Measurements from ENCODE around the gene PAX5. TPM values are rescaled to one million over a fixed set of nuclear protein-coding genes. Genes with fewer than 3 reads are reported as not detected.

Gene PAX5
- total RNA-seq, 1 donor from 2014 or later = 0.18 TPM

GRCh38 chr9:36826581-36826980 is 207.5 kb downstream of the PAX5 start:
- ATAC-seq = no peak
- no peak for TF ChIP-seq CTCF (IDR thresholded peaks at IDR 0.05)
- Histone ChIP-seq H3K36me3 (no peaks in the 10 kb centered on the region), H3K27ac (no peak overlapping the region), H3K27me3 (ENCODE audit: low read depth) (peaks cover 10% of the 10 kb centered on the region), H3K9me3 (no peaks in the 10 kb centered on the region), H3K4me3 (no peak overlapping the region), H3K4me1 (no peaks in the 10 kb centered on the region)
- DNase-seq = no peak
- intact Hi-C loops (cut with DNase I) = no loop called here

DNA sequence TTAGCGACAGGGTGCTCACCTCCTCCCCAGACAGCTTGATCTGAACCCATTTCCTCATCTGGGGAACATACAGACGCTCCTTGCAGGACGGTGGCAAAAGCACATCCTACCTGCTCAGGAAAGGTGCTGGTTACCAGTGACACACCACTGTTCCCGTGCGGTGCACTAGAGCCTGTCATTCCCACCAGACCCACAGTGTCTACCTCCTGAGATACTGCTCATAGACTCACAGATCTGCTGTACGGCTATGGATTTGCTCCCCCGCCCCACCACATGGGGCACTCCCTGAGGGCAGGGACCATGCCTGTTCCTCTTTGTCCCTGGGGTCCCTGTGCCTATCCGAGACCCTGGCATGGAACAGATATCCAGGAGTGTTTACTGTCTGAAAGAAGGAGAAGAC is 208.9 kb downstream of the PAX5 start:
- ATAC-seq (no peak), DNase-seq (no peak)
- Histone ChIP-seq H3K4me3 (no peak overlapping the region), H3K27me3 (ENCODE audit: low read depth) (peaks cover 6% of the 10 kb centered on the region), H3K36me3 (no peaks in the 10 kb centered on the region), H3K27ac (no peak overlapping the region), H3K4me1 (no peaks in the 10 kb centered on the region), H3K9me3 (no peaks in the 10 kb centered on the region)
- no peak for TF ChIP-seq CTCF (IDR thresholded peaks at IDR 0.05)
- intact Hi-C loops (cut with DNase I) = no loop called here

- H3K36me3 ChIP-seq = no peaks in the 10 kb centered on the region
- no peaks in the 10 kb centered on the region for H3K9me3 ChIP-seq
- no peak for TF ChIP-seq CTCF (IDR thresholded peaks at IDR 0.05)
- H3K27ac ChIP-seq = no peak overlapping the region
- H3K27me3 ChIP-seq (ENCODE audit: low read depth) = peaks cover 16% of the 10 kb centered on the region
- no peak for ATAC-seq
- no peak for DNase-seq
- H3K4me1 ChIP-seq = no peaks in the 10 kb centered on the region
- intact Hi-C loops (cut with DNase I) = no loop called here
- no peak overlapping the region for H3K4me3 ChIP-seq
Observed at GRCh38 chr9:36823934-36824333, 210.1 kb downstream of the PAX5 start.

- Histone ChIP-seq H3K4me1 (no peaks in the 10 kb centered on the region), H3K4me3 (no peak overlapping the region), H3K36me3 (no peaks in the 10 kb centered on the region), H3K27me3 (ENCODE audit: low read depth) (peaks cover 21% of the 10 kb centered on the region), H3K27ac (no peak overlapping the region), H3K9me3 (no peaks in the 10 kb centered on the region)
- intact Hi-C loops (cut with DNase I) = no loop called here
- ATAC-seq = no peak
- DNase-seq = no peak
- no peak for TF ChIP-seq CTCF (IDR thresholded peaks at IDR 0.05)
Observed at GRCh38 chr9:36823466-36823865, 210.6 kb downstream of the PAX5 start.

GRCh38 chr9:36822201-36822600 is 211.9 kb downstream of the PAX5 start:
- Histone ChIP-seq H3K27me3 (ENCODE audit: low read depth) (peaks cover 34% of the 10 kb centered on the region), H3K4me3 (no peak overlapping the region), H3K27ac (no peak overlapping the region), H3K36me3 (no peaks in the 10 kb centered on the region), H3K4me1 (no peaks in the 10 kb centered on the region), H3K9me3 (no peaks in the 10 kb centered on the region)
- no peak for TF ChIP-seq CTCF (IDR thresholded peaks at IDR 0.05)
- ATAC-seq (no peak), DNase-seq (no peak)
- intact Hi-C loops (cut with DNase I) = no loop called here

DNA sequence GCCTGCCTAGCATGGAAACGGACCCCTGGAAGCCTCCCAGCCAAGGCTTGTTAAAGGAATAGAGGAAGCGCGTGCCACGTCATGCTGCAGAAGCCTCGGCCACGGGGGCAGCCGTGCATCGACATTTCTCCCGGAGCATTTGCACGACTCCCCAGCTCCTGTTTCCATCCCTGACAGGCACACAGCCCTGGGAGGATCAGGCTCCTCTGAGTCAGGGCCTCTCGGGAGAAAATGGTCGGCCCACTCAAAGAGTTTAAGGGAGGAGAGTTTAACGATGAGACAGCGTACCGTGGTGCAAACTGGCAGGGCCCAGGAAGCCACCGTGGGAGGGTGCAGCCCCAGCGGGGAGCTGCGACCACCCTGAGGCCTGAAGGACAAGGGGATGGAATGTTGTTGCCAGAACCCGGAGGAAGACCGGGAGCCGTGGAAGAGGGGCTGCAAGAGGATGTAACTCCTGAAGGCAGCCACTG is 213.6 kb downstream of the PAX5 start:
- intact Hi-C loops (cut with DNase I) = no loop called here
- Histone ChIP-seq H3K27ac (no peak overlapping the region), H3K9me3 (no peaks in the 10 kb centered on the region), H3K4me1 (no peaks in the 10 kb centered on the region), H3K36me3 (no peaks in the 10 kb centered on the region), H3K4me3 (no peak overlapping the region), H3K27me3 (ENCODE audit: low read depth) (peaks cover 41% of the 10 kb centered on the region)
- no peak for TF ChIP-seq CTCF (IDR thresholded peaks at IDR 0.05)
- ATAC-seq (no peak), DNase-seq (no peak)

Measured in lower lobe of right lung (tissue), 2 donors.